Activated CD4-positive, alpha-beta T cell treated with anti-CD3 and anti-CD28 coated beads, Interleukin-2, amount 10 ng/mL, durations not matched to agents 7 days and 5 days (primary cell): Measurements from ENCODE around the gene MAP2K7. TPM values are rescaled to one million over a fixed set of nuclear protein-coding genes. Genes with fewer than 3 reads are reported as not detected.

Experiments
- CTCF ChIA-PET: fragments of 350-600 bp; sonication (Branson Sonifier 250); formaldehyde crosslinking; loops from one replicate; lab custom pipeline; 2021; ENCODE audit warnings: antibody characterized with exemption; lab: Charles Lee
- POLR2A ChIA-PET: fragments of 350-600 bp; sonication (Branson Sonifier 250); formaldehyde crosslinking; loops from one replicate; lab custom pipeline; 2021; ENCODE audit warnings: antibody characterized with exemption; lab: Charles Lee
- DNase-seq: peaks from one replicate; pipeline ENCODE4 v3.0.0-alpha.2; 2020
- H3K27ac Mint-ChIP-seq: one replicate; pipeline ENCODE4 v1.8.0; 2021; ENCODE audit warnings: mild to moderate bottlenecking, moderate library complexity, mixed read lengths
- H3K27me3 Mint-ChIP-seq: one replicate; pipeline ENCODE4 v1.8.0; 2021; ENCODE audit warnings: mixed read lengths
- H3K36me3 Mint-ChIP-seq: one replicate; pipeline ENCODE4 v1.8.0; 2021; ENCODE audit warnings: low read depth, mixed read lengths
- H3K4me1 Mint-ChIP-seq: one replicate; pipeline ENCODE4 v1.8.0; 2021; ENCODE audit warnings: mixed read lengths
- H3K4me3 Mint-ChIP-seq: one replicate; pipeline ENCODE4 v1.8.0; 2021; ENCODE audit warnings: mild to moderate bottlenecking, moderate library complexity, mixed read lengths
- H3K9me3 Mint-ChIP-seq: one replicate; pipeline ENCODE4 v1.8.0; 2021; ENCODE audit warnings: mixed read lengths
- total RNA-seq, 2 experiments: library from RNA; stranded (reverse); gene quantifications; one replicate each; pipeline ENCODE4 v1.2.3, GENCODE V29; 2021

The MAP2K7 gene
- total RNA-seq, 2 experiments from 2014 or later = 44.1 to 45.6 TPM

DNA sequence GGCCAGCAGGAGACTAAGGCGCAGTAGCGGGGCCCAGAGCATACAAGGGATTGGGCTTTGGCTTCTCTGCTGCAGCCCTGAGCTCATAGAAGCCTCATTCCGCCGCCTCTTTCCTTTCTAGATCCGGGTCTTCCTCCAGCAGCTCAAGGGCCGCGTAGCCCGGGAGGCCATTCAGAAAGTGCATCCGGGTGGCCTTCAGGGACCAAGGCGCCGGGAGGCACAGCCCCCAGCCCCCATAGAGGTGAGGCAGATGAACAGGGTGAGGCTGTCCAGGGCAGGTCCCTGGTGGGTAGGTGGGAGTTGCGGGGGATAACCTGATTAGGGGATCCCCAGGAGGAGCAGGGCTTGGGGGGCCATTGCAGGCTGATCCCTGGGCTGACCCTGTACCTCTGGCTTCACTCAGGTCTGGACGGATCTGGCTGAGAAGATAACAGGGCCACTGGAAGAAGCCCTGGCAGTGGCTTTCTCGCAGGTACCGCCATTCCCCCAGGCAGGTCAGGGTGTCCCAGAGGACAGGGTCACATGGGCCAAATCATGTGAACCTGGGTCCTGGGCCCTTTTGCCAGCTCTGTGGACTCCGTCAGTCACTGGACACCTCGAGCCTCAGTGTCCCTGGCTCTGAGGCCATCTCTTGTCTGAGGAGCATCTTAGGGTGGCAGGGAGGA, 17.8 kb downstream of the MAP2K7 start:
- ChIA-PET CTCF (interaction anchor here (1.1 to 2.8 kb wide), 5 partner anchors 18 to 52 kb away, joined by 3 to 19 read pairs (median 13); partner anchors contain the start of genes MAP2K7 and TIMM44), POLR2A (interaction anchor here (1.0 to 1.4 kb wide), 2 partner anchors 8 to 22 kb away, joined by 3 read pairs; partner anchors contain the start of gene TIMM44)
- Mint-ChIP-seq H3K27ac (peak overlapping the region; percentile 94), H3K36me3 (peaks cover 8% of the 10 kb centered on the region), H3K4me3 (peak overlapping the region; percentile 87), H3K9me3 (no peaks in the 10 kb centered on the region), H3K27me3 (peaks cover 23% of the 10 kb centered on the region), H3K4me1 (peaks cover 40% of the 10 kb centered on the region)
- DNase-seq = no peak

DNA sequence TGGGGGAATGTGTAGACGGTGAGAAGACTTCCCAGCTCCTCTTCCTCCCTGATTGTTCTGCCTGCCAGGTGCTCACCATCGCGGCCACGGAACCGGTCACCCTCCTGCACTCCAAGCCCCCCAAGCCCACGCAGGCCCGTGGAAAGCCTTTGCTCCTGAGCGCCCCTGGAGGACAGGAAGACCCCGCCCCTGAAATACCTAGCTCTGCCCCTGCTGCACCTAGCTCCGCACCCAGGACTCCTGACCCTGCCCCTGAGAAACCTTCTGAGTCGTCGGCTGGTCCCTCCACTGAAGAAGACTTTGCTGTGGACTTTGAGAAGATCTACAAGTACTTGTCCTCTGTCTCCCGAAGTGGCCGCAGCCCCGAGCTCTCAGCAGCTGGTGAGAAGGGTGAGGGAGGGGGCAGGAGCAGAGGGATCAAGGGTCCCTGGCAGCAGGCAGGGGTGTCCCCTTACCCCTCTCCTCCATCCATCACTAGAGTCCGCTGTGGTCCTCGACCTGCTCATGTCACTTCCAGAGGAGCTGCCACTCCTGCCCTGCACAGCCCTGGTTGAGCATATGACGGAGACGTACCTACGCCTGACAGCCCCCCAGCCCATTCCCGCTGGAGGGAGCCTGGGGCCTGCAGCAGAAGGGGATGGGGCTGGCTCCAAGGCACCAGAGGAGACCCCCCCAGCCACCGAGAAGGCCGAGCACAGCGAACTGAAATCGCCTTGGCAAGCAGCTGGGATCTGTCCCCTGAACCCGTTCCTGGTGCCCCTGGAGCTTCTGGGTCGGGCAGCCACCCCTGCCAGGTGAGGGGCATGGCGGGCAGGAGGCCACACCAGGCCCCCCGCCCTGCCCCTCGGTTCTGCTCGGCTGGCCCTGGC, 18.5 kb downstream of the MAP2K7 start:
- Mint-ChIP-seq H3K9me3 (no peaks in the 10 kb centered on the region), H3K4me3 (peak overlapping the region; percentile 30), H3K36me3 (peaks cover 8% of the 10 kb centered on the region), H3K4me1 (peaks cover 37% of the 10 kb centered on the region), H3K27ac (no peak overlapping the region), H3K27me3 (peaks cover 19% of the 10 kb centered on the region)
- CTCF ChIA-PET = interaction anchor here (1.5 to 2.8 kb wide), 2 partner anchors 22 to 53 kb away, joined by 5 to 13 read pairs; partner anchors contain the start of gene TIMM44
- DNase-seq = no peak
- POLR2A ChIA-PET = no interaction called here

DNA sequence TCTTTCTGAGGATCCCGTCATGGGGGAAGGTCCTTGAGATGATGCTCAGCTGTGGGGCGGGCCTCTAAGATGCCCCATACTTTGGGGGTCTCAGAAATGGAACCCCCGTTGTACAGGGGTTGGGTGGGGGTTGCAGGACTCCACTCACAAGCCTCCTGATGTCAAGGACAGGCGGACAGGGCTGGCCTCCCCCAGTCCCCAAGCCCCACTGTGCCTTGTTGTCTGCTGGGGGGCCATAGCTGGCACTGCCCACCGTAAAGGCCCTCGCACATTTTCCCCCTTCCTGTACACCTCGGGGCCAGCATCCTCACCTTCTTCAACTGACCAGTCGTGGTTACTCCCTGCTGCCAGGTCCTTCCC, 19.1 kb downstream of the MAP2K7 start:
- ChIA-PET CTCF (interaction anchor here (1.5 to 1.7 kb wide), 2 partner anchors 21 to 53 kb away, joined by 5 to 6 read pairs; partner anchors contain the start of gene TIMM44), POLR2A (no interaction called here)
- Mint-ChIP-seq H3K4me1 (peaks cover 36% of the 10 kb centered on the region), H3K27ac (no peak overlapping the region), H3K36me3 (peaks cover 8% of the 10 kb centered on the region), H3K4me3 (peak overlapping the region; percentile 25), H3K9me3 (no peaks in the 10 kb centered on the region), H3K27me3 (peaks cover 16% of the 10 kb centered on the region)
- DNase-seq = no peak

DNA sequence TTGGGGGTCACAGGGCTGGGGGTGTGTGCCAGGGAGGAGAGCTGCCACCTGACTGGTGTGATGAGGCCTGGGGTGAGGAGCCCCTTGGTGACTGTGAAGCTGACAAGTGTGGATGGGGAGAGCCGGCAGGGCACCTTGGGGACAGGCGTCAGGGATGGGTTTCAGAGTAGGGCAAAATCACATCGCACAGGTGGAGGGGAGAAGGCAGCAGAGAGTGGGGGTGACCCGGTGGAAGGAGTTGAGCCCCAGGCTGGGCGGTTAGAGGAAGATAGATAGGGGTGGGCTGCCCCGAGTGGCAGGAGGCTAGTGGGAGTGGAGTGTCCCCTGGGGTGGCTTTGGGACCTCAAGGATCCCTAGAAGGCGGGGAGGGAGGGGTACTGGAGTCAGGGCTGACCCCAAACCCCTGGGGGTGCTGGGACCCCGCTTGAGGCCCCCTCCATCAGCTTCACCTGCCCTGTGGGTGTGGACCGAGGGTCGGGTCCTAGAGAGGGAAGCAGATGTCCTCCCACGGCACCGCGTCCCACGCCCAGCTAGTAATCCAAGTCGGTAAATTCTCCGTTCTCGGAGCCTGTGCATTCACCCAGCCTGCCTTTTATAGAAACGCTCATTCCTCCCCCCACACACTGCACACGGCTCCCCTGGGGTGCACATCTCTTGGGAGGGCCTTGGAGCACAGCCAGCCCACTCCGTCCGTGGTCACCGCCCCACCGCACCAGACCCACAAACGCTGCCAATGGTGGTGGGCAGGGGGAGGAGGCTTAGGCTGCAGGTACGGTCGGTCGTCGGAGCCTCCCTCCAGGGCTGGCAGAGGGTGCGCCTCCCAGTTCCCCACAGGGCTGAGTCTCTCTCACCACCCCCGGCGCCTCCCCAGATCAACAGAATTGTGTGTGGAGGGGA, 19.9 kb downstream of the MAP2K7 start:
- Mint-ChIP-seq H3K4me3 (peak overlapping the region; percentile 25), H3K27me3 (peaks cover 9% of the 10 kb centered on the region), H3K9me3 (no peaks in the 10 kb centered on the region), H3K4me1 (peaks cover 31% of the 10 kb centered on the region), H3K36me3 (peaks cover 8% of the 10 kb centered on the region), H3K27ac (no peak overlapping the region)
- CTCF ChIA-PET = interaction anchor here (1.7 kb wide), 1 partner anchor 54 kb away, joined by 6 read pairs; no protein-coding TSS in a partner anchor
- no peak for DNase-seq
- POLR2A ChIA-PET = no interaction called here

GRCh38 chr19:7924241-7924640, 20.6 kb downstream of the MAP2K7 start:
- no peak overlapping the region for H3K4me3 Mint-ChIP-seq
- H3K27me3 Mint-ChIP-seq = peaks cover 6% of the 10 kb centered on the region
- H3K4me1 Mint-ChIP-seq = peaks cover 31% of the 10 kb centered on the region
- no peak for DNase-seq
- no peak overlapping the region for H3K27ac Mint-ChIP-seq
- POLR2A ChIA-PET = no interaction called here
- H3K9me3 Mint-ChIP-seq = no peaks in the 10 kb centered on the region
- CTCF ChIA-PET = interaction anchor here (1.7 kb wide), 1 partner anchor 55 kb away, joined by 6 read pairs; no protein-coding TSS in a partner anchor
- H3K36me3 Mint-ChIP-seq = peaks cover 8% of the 10 kb centered on the region

GRCh38 chr19:7924651-7925170, 21.0 kb downstream of the MAP2K7 start:
- Mint-ChIP-seq H3K27me3 (peaks cover 4% of the 10 kb centered on the region), H3K27ac (no peak overlapping the region), H3K36me3 (peaks cover 8% of the 10 kb centered on the region), H3K9me3 (no peaks in the 10 kb centered on the region), H3K4me1 (peaks cover 27% of the 10 kb centered on the region), H3K4me3 (peak overlapping the region; percentile 25)
- CTCF ChIA-PET = interaction anchor here (1.7 kb wide), 1 partner anchor 55 kb away, joined by 6 read pairs; no protein-coding TSS in a partner anchor
- POLR2A ChIA-PET = no interaction called here
- no peak for DNase-seq

DNA sequence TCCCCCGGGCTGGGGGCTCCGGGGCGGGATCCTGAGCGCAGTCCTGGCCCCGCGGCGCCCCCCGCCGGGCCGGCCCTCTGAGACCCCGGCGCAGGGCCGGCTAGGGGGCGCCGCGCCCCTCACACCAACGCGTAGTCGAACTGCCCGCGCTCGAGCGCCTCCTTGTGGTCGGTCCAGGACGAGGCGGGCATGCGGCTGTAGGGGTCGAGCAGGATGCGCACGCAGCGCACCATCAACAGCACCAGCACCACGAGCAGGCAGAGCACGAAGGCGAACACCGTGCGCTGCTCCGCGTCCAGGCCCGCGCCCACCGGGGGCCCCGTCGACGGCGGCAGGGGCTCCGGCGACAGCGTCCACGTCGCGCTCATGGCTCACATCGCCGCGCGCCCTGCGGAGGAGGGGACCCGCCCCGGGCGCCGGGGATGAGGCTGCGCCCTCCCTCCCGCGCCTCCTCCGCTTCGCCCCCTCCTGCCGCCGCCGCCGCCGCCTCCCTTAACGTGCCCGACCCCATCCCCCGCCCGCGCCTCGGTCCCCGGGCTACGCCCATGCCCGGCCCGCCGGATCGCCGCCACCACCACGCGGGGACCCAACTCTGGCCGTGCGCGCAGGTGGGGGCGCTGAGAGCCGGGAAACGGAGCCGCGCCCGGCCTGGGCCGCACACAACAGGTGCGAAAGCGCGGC, 21.6 kb downstream of the MAP2K7 start:
- peaks cover 8% of the 10 kb centered on the region for H3K36me3 Mint-ChIP-seq
- POLR2A ChIA-PET = no interaction called here
- CTCF ChIA-PET = no interaction called here
- H3K4me3 Mint-ChIP-seq = peak overlapping the region; percentile 73
- DNase-seq = peak; percentile 79
- H3K4me1 Mint-ChIP-seq = peaks cover 23% of the 10 kb centered on the region
- H3K27me3 Mint-ChIP-seq = no peaks in the 10 kb centered on the region
- H3K9me3 Mint-ChIP-seq = no peaks in the 10 kb centered on the region
- no peak overlapping the region for H3K27ac Mint-ChIP-seq

DNA sequence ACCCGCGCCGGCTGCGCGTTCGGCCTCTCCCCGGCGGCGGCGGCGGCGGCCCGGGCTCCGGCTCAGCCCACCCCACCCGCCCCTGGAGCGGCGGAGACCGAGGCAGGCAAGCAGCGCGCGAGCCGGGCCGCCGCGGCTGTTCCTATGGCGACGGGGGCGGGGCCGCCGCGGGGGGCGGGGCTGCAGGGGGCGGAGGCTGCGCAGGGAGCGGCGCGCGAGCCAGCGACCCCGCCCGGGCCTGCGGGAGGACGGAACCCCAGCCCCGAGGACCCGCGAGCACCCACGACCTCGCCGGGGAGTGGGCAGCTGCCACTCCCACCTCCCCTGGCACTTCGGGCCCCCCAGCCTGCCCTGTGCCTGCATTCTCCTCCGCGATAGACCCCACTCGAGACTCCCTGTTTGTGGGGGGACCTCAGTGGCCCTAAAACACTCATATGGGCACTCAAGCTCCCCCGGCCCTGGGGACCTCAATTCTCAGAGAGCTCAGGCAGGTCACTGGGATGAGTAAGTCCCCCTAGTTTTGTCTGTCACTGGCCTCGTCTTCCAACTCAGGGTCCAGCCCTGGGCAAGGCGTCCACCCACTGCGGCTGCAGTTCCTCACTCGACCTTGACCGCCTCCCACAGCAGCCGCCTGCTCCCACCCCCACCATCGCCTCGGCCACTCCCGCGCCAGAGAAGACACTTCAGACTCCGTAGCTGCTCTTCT, 22.5 kb downstream of the MAP2K7 start, which contains the start of gene CTXN1:
Gene CTXN1 (minus strand): TSS at position 115 of the 706 bp plus-strand sequence. CDS start 597 bp downstream, outside the sequence.
- ChIA-PET CTCF (interaction anchor here (0.5 kb wide), 1 partner anchor 381 kb away, joined by 3 read pairs; no protein-coding TSS in a partner anchor), POLR2A (no interaction called here)
- Mint-ChIP-seq H3K4me1 (peaks cover 19% of the 10 kb centered on the region), H3K36me3 (peaks cover 8% of the 10 kb centered on the region), H3K4me3 (peak within 1 kb of the TSS; percentile 73), H3K27me3 (no peaks in the 10 kb centered on the region), H3K27ac (no peak within 1 kb of the TSS), H3K9me3 (no peaks in the 10 kb centered on the region)
- peak; percentile 73 for DNase-seq

DNA sequence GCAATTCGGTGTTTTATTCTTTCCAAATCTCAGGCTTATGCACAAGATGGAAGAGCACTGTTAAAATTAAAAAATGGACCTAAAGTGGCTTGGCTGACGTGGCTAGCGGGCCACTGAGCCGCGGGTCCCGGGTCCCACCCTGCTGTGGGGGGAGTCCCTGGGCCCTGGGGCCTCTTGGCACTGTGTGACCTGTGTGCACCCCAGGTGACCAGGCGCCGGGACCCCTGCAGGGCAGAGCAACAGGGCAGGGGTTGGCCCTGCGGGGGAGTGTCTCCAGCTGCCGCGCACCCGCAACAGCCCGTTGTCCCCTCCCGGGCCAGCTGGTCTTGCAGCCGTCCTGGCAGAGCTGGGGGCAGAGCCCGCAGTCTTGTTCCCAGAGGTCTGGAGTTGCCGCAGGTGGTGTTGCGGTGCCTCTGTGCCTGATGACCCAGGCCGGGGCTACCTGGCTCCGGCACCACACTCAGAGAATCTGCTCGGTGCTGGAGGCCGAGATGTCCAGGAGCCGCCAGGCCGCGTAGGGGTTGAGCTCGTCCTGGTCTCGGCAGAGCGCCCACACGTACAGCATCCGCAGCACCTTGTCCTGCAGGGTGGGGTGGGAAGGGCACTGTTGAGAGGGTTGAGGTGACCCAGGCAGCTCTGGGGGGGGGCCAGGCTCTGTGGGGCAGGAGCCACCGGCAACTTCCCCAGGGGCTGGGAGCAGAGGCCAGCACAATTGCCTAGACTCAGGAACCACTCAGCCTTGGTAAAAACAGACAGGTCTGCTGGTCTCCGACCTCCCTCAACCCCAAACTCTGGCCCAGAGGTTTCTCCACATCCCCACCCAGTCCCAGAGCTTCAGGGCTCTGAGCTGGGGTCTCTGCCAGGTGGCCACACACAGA, 23.3 kb downstream of the MAP2K7 start:
- H3K27ac Mint-ChIP-seq = no peak overlapping the region
- H3K9me3 Mint-ChIP-seq = no peaks in the 10 kb centered on the region
- ChIA-PET POLR2A (no interaction called here), CTCF (interaction anchor here (3.1 to 5.8 kb wide), 2 partner anchors 17 to 58 kb away, joined by 11 to 38 read pairs; partner anchors contain the start of gene TIMM44)
- H3K4me3 Mint-ChIP-seq = peak overlapping the region; percentile 57
- peaks cover 8% of the 10 kb centered on the region for H3K36me3 Mint-ChIP-seq
- peaks cover 11% of the 10 kb centered on the region for H3K4me1 Mint-ChIP-seq
- H3K27me3 Mint-ChIP-seq = no peaks in the 10 kb centered on the region
- no peak for DNase-seq

DNA sequence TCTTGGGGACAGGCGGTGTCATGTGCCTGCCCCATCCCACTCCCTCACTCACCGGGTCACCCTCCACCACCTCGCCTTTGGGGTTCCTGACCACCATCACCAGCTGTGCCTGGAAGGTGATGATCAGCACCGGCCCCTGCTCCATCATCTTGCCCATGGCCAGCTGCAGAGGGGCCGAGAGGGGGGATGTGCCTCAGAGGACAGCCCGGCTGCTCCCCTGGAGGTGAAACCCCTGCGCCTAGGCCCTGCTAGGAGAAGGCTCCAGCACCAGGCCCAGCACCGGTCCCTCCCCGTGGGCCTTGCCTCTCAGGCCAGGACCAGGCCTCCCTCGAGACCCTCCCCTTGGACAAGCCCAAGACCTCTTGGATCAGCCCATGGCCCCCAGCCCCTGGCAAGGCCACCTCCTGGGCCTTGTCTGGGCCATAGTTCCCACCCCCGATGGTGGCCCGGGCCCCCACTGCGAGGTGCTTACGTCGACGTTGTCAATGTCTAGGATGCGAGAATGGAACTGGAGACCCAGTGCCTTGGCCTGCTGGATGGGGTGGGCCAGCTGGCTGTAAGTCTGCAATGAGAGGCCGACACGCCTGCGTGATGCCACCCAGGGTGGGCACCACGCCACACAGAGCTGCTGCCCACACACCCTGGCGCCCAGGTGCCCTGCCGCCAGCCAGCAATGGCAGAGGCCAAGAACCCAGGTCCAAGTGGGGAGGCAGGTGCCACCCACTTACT, 24.1 kb downstream of the MAP2K7 start:
- CTCF ChIA-PET = interaction anchor here (3.1 to 5.8 kb wide), 2 partner anchors 16 to 59 kb away, joined by 11 to 38 read pairs; partner anchors contain the start of gene TIMM44
- Mint-ChIP-seq H3K36me3 (peaks cover 3% of the 10 kb centered on the region), H3K9me3 (no peaks in the 10 kb centered on the region), H3K27me3 (no peaks in the 10 kb centered on the region), H3K4me1 (peaks cover 8% of the 10 kb centered on the region), H3K27ac (no peak overlapping the region), H3K4me3 (no peak overlapping the region)
- no peak for DNase-seq
- POLR2A ChIA-PET = no interaction called here
